A549 (cell line): ENCODE results near the gene SDHAF1. TPM values are rescaled to one million over a fixed set of nuclear protein-coding genes. Genes with fewer than 3 reads are reported as not detected.

Experiments used
- ATAC-seq, 2 experiments: fragments of 200-7000 bp in 1 of 2; fragments of >200 bp in 1 of 2; cut with Nextera tagmentation in 1 of 2; cut with Tn5 transposase in 1 of 2; 3 replicates each; pipeline versions ENCODE4 v1.8.0 to v1.9.1; 2018 to 2020; ENCODE audit warnings: mild to moderate bottlenecking in 1 of 2, moderate library complexity in 1 of 2
- CTCF ChIA-PET: fragments of 300-600 bp; sonication (Branson Sonifier 250); formaldehyde crosslinking; extraction: SDS; loops from one replicate; lab custom pipeline; 2021; ENCODE audit warnings: antibody characterized with exemption, inconsistent platforms; lab: Yijun Ruan, JAX
- POLR2A ChIA-PET: fragments of 350-600 bp; formaldehyde crosslinking; extraction: SDS; loops from one replicate; lab custom pipeline; 2021; ENCODE audit warnings: antibody characterized with exemption, inconsistent platforms; lab: Yijun Ruan, JAX
- DNase-seq, 2 experiments: peaks; one replicate each; pipeline versions ENCODE4 v3.0.0 to v3.0.0-alpha.2; 2011 to 2016; ENCODE audit warnings: low read depth in 1 of 2, low spot score in 1 of 2
- FAIRE-seq: peaks from 2 replicates; lab custom pipeline; 2011; peaks lifted over from hg19 to GRCh38; lab: Jason Lieb, UNC
- H3K27ac ChIP-seq, 2 experiments: fragments of >200 bp; sonication (Bioruptor Twin); formaldehyde crosslinking; 3 replicates each; pipeline ENCODE4 v1.5.1; 2016 to 2017
- H3K4me1 ChIP-seq: fragments of >200 bp; sonication (Bioruptor Twin); formaldehyde crosslinking; 3 replicates; pipeline ENCODE4 v1.6.1; 2016
- H3K4me2 ChIP-seq: fragments of >200 bp; sonication (Bioruptor Twin); formaldehyde crosslinking; 3 replicates; pipeline ENCODE4 v1.6.1; 2016
- H3K4me3 ChIP-seq: fragments of >200 bp; sonication (Bioruptor Twin); formaldehyde crosslinking; 3 replicates; pipeline ENCODE4 v1.5.1; 2016
- H3K9me3 ChIP-seq: fragments of >200 bp; sonication (Bioruptor Twin); formaldehyde crosslinking; 3 replicates; pipeline ENCODE4 v1.6.1; 2016
- BHLHE40 ChIP-seq: IDR thresholded peaks from 2 replicates; pipeline ENCODE4 v1.6.1; 2012; ENCODE audit warnings: low read depth, low read length, inconsistent platforms
- CBX2 ChIP-seq: fragments of 200-600 bp; sonication (generic); IDR thresholded peaks from 2 replicates; pipeline ENCODE4 v1.6.1; 2016; ENCODE audit warnings: low read depth, mild to moderate bottlenecking, borderline replicate concordance
- EHF ChIP-seq: fragments of 250-450 bp; sonication (Bioruptor Pico); IDR thresholded peaks from 2 replicates; pipeline ENCODE4 v1.5.0; 2020; ENCODE audit warnings: mild to moderate bottlenecking
- EHMT2 ChIP-seq: fragments of 200-600 bp; sonication (generic); IDR thresholded peaks from 2 replicates; pipeline ENCODE4 v1.6.1; 2016; ENCODE audit warnings: antibody characterized with exemption, low read depth, mild to moderate bottlenecking, moderate library complexity
- FOSL2 ChIP-seq, 2 experiments: fragments of 450-650 bp in 1 of 2; fragments of >200 bp in 1 of 2; sonication (Bioruptor Twin) in 1 of 2; formaldehyde crosslinking; IDR thresholded peaks; 2 replicates each; pipeline versions ENCODE4 v1.5.0 to v1.6.1; 2016 to 2020; ENCODE audit warnings: mild to moderate bottlenecking in 1 of 2, moderate library complexity in 1 of 2
- FOXS1 ChIP-seq: fragments of 250-450 bp; sonication (Bioruptor Pico); IDR thresholded peaks from 2 replicates; pipeline ENCODE4 v1.5.0; 2020; ENCODE audit warnings: mild to moderate bottlenecking, moderate library complexity
- HOXB13 ChIP-seq: fragments of 250-450 bp; sonication (Bioruptor Pico); IDR thresholded peaks from 2 replicates; pipeline ENCODE4 v1.5.0; 2020; ENCODE audit warnings: low read depth, mild to moderate bottlenecking, moderate library complexity
- HOXB5 ChIP-seq: fragments of 250-450 bp; sonication (Bioruptor Pico); IDR thresholded peaks from 2 replicates; pipeline ENCODE4 v1.5.0; 2020; ENCODE audit warnings: mild to moderate bottlenecking, moderate library complexity
- JUN ChIP-seq, 2 experiments: fragments of >200 bp; sonication (Bioruptor Twin); formaldehyde crosslinking; IDR thresholded peaks; 2 replicates in 1 of 2; 3 replicates in 1 of 2; pipeline ENCODE4 v1.6.1; 2016 to 2017
- JUNB ChIP-seq: fragments of >200 bp; sonication (Bioruptor Twin); formaldehyde crosslinking; IDR thresholded peaks from 2 replicates; pipeline ENCODE4 v1.6.1; 2016
- KDM1A ChIP-seq: fragments of 200-600 bp; sonication (generic); IDR thresholded peaks from 2 replicates; pipeline ENCODE4 v1.6.1; 2016; ENCODE audit warnings: low read depth, mild to moderate bottlenecking
- POLR2A ChIP-seq: IDR thresholded peaks from 2 replicates; pipeline ENCODE4 v1.6.1; 2012; ENCODE audit warnings: mild to moderate bottlenecking, low read length
- RARB ChIP-seq: fragments of 250-450 bp; sonication (Bioruptor Pico); IDR thresholded peaks from 2 replicates; pipeline ENCODE4 v1.8.0; 2021; ENCODE audit warnings: mild to moderate bottlenecking, moderate library complexity
- RFX5 ChIP-seq: fragments of 450-650 bp; IDR thresholded peaks from 2 replicates; pipeline ENCODE4 v1.7.1; 2014; ENCODE audit warnings: antibody characterized with exemption, mild to moderate bottlenecking, moderate library complexity
- SMC3 ChIP-seq: fragments of >200 bp; sonication (Bioruptor Twin); formaldehyde crosslinking; IDR thresholded peaks from 3 replicates; pipeline ENCODE4 v1.6.1; 2018; ENCODE audit warnings: inconsistent platforms
- SREBF2 ChIP-seq: fragments of 450-650 bp; IDR thresholded peaks from 2 replicates; pipeline ENCODE4 v1.6.1; 2014; ENCODE audit warnings: mild to moderate bottlenecking, moderate library complexity
- ZC3H11A ChIP-seq: fragments of 450-650 bp; IDR thresholded peaks from 2 replicates; pipeline ENCODE4 v1.6.1; 2014; ENCODE audit warnings: antibody characterized with exemption, mild to moderate bottlenecking
- ZFP36 ChIP-seq: fragments of 450-650 bp; IDR thresholded peaks from 2 replicates; pipeline ENCODE4 v1.6.1; 2014; ENCODE audit warnings: borderline replicate concordance; ENCODE audit not compliant: partially characterized antibody
- ZNF302 ChIP-seq: fragments of 250-450 bp; sonication (Bioruptor Pico); IDR thresholded peaks from 2 replicates; pipeline ENCODE4 v1.9.0; 2021; ENCODE audit warnings: inconsistent platforms, mild to moderate bottlenecking, moderate library complexity
- WGBS: methylation state at CpG from one replicate; pipeline ENCODE4 v1.1.6; 2017; ENCODE audit errors: missing lambda C conversion rate; 5-methylcytosine and 5-hydroxymethylcytosine counted together
- polyA plus RNA-seq, 4 experiments: library from polyadenylated mRNA; depleted of rRNA in 3 of 4; stranded (reverse); fragments of >200 nt; fragmentation: RNase III in 1 of 4; extraction: RNeasy Plus Mini Kit Qiagen cat#74134 plus additional on column Dnase treatment in 1 of 4; gene quantifications; 2 replicates in 3 of 4; 3 replicates in 1 of 4; pipeline ENCODE4 v1.2.3, GENCODE V29; 2011 to 2017
- TF ChIP-seq, protein P1 (sequence below): fragments of 200-600 bp; sonication (generic); IDR thresholded peaks from 2 replicates; pipeline ENCODE4 v1.6.1; 2016; ENCODE audit warnings: antibody characterized with exemption, mild to moderate bottlenecking, moderate library complexity
- TF ChIP-seq, protein P2 (sequence below): fragments of >200 bp; sonication (Bioruptor Twin); formaldehyde crosslinking; IDR thresholded peaks from 2 replicates; pipeline ENCODE4 v1.6.1; 2016
- TF ChIP-seq, protein P3 (sequence below): fragments of 450-650 bp; IDR thresholded peaks from 2 replicates; pipeline ENCODE4 v1.6.1; 2014; ENCODE audit warnings: antibody characterized with exemption
- TF ChIP-seq, protein P4 (sequence below): IDR thresholded peaks from 2 replicates; pipeline ENCODE4 v1.6.1; 2012
- TF ChIP-seq, protein P5 (sequence below): fragments of 250-450 bp; sonication (Bioruptor Pico); IDR thresholded peaks from 2 replicates; pipeline ENCODE4 v1.5.0; 2021; ENCODE audit warnings: mild to moderate bottlenecking, moderate library complexity, borderline replicate concordance

SDHAF1 gene
- polyA plus RNA-seq, 2 of the 4 experiments (the other 2 are of a cell fraction): 25.3 to 27.1 TPM

DNA sequence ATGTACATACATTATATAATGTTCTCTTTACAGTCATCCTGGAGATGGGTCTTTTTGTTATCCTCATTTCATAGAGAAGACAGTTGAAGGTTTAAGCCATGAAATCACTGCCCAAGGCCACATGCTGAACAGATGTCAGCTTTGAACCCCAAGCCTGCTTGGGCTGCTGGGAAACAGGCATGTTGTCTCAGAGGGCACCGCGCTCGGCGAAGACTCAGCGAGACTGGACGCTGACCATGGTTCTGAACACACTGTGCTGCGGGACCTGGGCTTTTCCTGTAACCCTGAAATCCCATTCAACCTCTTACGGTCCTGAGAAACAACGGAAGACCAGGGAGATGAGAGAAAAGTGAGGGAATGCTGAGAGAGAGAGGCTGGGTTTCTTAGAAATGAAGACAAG, 31.5 kb upstream of the SDHAF1 start:
- no peaks in the 10 kb centered on the region for H3K9me3 ChIP-seq
- DNase-seq: peak; percentile 70 to 75
- peak; percentile 65 to 70 for ATAC-seq
- FAIRE-seq: peak; percentile 98
- ChIA-PET POLR2A (no interaction called here), CTCF (interaction anchor here (0.6 to 2.0 kb wide), 7 partner anchors 10 to 429 kb away, joined by 3 to 8 read pairs (median 4); no protein-coding TSS in a partner anchor)
- no peak overlapping the region for H3K27ac ChIP-seq
- no peak for TF ChIP-seq SMC3
- TF ChIP-seq, protein P1, sequence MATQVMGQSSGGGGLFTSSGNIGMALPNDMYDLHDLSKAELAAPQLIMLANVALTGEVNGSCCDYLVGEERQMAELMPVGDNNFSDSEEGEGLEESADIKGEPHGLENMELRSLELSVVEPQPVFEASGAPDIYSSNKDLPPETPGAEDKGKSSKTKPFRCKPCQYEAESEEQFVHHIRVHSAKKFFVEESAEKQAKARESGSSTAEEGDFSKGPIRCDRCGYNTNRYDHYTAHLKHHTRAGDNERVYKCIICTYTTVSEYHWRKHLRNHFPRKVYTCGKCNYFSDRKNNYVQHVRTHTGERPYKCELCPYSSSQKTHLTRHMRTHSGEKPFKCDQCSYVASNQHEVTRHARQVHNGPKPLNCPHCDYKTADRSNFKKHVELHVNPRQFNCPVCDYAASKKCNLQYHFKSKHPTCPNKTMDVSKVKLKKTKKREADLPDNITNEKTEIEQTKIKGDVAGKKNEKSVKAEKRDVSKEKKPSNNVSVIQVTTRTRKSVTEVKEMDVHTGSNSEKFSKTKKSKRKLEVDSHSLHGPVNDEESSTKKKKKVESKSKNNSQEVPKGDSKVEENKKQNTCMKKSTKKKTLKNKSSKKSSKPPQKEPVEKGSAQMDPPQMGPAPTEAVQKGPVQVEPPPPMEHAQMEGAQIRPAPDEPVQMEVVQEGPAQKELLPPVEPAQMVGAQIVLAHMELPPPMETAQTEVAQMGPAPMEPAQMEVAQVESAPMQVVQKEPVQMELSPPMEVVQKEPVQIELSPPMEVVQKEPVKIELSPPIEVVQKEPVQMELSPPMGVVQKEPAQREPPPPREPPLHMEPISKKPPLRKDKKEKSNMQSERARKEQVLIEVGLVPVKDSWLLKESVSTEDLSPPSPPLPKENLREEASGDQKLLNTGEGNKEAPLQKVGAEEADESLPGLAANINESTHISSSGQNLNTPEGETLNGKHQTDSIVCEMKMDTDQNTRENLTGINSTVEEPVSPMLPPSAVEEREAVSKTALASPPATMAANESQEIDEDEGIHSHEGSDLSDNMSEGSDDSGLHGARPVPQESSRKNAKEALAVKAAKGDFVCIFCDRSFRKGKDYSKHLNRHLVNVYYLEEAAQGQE: peak; percentile 98
- no peak for TF ChIP-seq BHLHE40
- no peak for TF ChIP-seq JUN (IDR thresholded peaks at IDR 0.05)
- peak; percentile 76 for TF ChIP-seq EHMT2
- TF ChIP-seq, protein P2, sequence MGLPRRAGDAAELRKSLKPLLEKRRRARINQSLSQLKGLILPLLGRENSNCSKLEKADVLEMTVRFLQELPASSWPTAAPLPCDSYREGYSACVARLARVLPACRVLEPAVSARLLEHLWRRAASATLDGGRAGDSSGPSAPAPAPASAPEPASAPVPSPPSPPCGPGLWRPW: no peak
- TF ChIP-seq POLR2A: no peak
- TF ChIP-seq FOXS1: 0 out of 2 replicates have a peak, but pooled peaks have one; percentile 23
- peak; percentile 81; the same call in 1 of the 2 replicates for TF ChIP-seq HOXB13
- no peak for TF ChIP-seq CBX2
- no peak for TF ChIP-seq KDM1A
- no peak for TF ChIP-seq ZC3H11A
- TF ChIP-seq ZFP36: no peak
- TF ChIP-seq RARB: no peak
- TF ChIP-seq RFX5: no peak
- TF ChIP-seq HOXB5 (CRISPR knock-in tag): 0 out of 2 replicates have a peak, but pooled peaks have one; percentile 33
- TF ChIP-seq EHF (CRISPR knock-in tag): no peak
- no peak for TF ChIP-seq ZNF302 (CRISPR knock-in tag)
- TF ChIP-seq, protein P3, sequence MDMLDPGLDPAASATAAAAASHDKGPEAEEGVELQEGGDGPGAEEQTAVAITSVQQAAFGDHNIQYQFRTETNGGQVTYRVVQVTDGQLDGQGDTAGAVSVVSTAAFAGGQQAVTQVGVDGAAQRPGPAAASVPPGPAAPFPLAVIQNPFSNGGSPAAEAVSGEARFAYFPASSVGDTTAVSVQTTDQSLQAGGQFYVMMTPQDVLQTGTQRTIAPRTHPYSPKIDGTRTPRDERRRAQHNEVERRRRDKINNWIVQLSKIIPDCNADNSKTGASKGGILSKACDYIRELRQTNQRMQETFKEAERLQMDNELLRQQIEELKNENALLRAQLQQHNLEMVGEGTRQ: no peak
- TF ChIP-seq, protein P4, sequence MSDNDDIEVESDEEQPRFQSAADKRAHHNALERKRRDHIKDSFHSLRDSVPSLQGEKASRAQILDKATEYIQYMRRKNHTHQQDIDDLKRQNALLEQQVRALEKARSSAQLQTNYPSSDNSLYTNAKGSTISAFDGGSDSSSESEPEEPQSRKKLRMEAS: no peak
- no peak for TF ChIP-seq FOSL2 (IDR thresholded peaks at IDR 0.05)
- no peak for TF ChIP-seq FOSL2 (CRISPR knock-in tag; IDR thresholded peaks at IDR 0.05)
- TF ChIP-seq JUNB: no peak
- peaks cover 7% of the 10 kb centered on the region; the same call in 2 of the 3 replicates for H3K4me1 ChIP-seq
- WGBS: 11% methylated on average over 9 of the region's 9 CpGs
- H3K4me2 ChIP-seq: no peak overlapping the region
- no peak overlapping the region for H3K4me3 ChIP-seq

DNA sequence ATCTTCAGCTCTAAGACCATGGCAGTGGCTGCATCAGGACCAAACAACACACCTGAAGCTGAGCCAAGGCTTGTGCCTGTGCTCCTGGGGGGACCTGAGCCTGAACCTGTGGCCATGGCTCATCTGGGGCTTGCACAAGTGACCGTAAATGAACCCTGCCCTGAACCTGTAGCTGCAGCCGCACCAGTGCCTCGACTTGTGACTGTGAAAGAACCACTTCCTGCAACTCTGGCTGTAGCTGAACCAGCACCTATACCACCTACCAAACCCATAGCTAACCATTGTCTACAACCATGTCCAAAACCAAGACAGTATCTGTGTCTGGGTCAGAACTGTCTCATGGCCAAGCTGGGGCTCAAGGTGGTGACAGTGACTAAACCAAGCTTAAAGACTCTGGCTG, 28.2 kb upstream of the SDHAF1 start:
- TF ChIP-seq SREBF2: no peak
- no peak for TF ChIP-seq HOXB5 (CRISPR knock-in tag)
- TF ChIP-seq, protein P5, sequence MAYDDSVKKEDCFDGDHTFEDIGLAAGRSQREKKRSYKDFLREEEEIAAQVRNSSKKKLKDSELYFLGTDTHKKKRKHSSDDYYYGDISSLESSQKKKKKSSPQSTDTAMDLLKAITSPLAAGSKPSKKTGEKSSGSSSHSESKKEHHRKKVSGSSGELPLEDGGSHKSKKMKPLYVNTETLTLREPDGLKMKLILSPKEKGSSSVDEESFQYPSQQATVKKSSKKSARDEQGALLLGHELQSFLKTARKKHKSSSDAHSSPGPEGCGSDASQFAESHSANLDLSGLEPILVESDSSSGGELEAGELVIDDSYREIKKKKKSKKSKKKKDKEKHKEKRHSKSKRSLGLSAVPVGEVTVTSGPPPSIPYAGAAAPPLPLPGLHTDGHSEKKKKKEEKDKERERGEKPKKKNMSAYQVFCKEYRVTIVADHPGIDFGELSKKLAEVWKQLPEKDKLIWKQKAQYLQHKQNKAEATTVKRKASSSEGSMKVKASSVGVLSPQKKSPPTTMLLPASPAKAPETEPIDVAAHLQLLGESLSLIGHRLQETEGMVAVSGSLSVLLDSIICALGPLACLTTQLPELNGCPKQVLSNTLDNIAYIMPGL (CRISPR knock-in tag): no peak
- TF ChIP-seq, all 56 proteins: peak for 0
- no peaks in the 10 kb centered on the region for H3K4me1 ChIP-seq
- ATAC-seq: no peak
- H3K4me3 ChIP-seq: no peak overlapping the region
- peak; percentile 32 for FAIRE-seq
- no peak overlapping the region for H3K4me2 ChIP-seq
- DNase-seq: no peak
- no peaks in the 10 kb centered on the region for H3K9me3 ChIP-seq
- CTCF ChIA-PET: interaction anchor here (1.2 to 2.7 kb wide), 5 partner anchors 10 to 265 kb away, joined by 3 to 8 read pairs (median 6); no protein-coding TSS in a partner anchor
- no peak overlapping the region for H3K27ac ChIP-seq
- POLR2A ChIA-PET: no interaction called here
- 31% methylated on average over 3 of the region's 3 CpGs for WGBS
